ENCODE measurements around the gene ACTL6B.

Gene ACTL6B

DNA sequence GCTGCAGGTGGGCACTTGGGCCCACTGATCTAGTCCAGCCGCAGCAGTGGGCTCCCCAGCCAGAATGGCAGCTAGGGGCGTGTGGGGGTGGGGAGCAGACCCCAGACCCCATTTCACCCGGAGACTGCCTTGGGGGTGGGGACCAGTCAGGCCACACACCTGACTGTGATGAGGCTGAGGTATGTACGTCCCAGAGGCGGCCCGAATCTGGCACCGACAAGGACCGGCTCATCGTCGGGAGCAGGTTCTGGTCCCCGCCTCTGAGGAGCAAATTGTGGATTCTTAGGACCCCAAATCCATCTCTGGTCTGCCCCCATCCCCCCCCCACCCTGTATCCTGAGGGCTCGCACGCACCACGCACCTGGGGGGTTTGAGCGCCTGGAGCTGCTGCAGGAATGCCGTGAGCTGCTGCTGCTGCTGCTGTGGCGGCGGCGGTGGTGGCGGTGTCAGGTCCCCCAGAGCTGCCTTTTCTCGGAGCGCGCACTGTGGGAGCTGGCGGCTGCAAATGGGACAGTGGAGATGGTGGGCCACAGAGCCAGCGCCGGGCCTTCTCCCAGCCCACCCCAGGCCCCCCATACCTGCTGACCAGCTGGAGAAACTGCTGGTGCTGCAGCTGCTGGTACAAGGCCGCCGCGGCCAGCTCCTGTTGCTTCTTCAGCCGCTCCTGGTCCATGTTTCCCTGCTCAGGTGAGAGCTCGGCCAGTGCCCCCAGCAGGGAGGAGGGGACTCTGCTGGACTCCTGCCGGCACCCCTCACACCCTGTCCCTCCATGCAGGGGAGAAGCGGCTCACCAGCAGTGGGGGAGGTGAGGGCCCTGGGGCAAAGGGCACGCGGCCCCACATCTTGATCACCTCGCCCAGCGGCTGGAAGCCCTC is 27.6 kb upstream of the ACTL6B start:
- no peak for DNase-seq

DNA sequence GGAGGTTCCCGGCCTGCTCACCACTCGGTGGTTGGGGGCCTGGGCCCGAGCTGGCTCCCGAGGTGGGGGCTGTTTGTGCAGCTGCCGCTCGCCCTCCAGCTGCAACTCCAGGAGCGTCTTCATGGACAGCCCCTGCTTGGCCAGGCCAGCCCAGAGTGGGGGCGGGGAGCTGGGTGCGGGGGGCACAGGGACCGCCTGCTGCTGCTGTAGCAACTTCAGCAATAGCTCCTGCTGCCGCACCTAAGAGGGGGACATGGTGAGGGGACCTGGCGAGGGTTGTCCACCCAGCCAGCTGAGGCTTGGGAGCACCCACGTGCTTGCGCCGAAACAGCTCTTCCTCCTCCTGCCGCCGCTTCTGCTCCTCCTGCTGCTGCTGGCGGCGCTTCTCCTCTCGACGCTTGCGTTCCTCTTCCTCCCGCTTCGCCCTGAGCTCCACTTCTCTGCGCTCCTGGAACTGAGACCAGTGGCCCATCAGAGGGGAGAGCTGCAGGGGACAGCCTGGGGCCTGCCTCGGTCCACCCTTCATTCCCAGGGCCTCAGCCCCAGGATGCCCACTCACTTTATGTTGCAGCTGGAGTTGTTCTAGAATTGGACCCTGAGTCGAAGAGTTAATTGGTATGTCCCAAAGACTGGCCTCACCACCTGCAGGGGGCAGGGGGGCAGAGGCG is 26.9 kb upstream of the ACTL6B start:
- DNase-seq, result no peak

DNA sequence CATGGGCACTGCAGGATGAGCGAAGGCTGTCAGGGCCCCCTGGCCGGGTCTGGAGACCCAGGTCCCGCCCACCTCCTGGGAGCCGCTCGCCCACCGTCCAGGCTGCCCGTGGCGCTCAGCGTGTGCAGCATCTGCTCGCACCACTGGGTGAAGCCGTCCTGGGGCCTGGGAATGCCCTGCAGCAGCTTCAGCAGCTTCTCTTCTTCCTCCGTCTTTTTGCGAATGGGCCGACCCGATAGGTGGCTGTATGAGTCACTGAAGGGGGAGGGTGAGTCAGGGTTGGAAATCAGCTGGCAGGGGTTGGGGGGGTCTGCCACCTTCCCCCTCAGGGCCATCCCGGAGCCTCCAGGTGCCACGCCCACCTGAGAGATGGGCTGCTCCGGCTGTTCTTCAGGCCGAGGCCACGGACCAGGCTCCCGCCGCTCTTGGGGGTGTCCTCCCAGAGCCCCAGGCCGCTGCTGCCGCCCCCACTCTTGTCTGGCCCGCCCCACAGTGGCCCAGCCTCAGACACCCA is 26.0 kb upstream of the ACTL6B start:
- DNase-seq, result no peak

DNA sequence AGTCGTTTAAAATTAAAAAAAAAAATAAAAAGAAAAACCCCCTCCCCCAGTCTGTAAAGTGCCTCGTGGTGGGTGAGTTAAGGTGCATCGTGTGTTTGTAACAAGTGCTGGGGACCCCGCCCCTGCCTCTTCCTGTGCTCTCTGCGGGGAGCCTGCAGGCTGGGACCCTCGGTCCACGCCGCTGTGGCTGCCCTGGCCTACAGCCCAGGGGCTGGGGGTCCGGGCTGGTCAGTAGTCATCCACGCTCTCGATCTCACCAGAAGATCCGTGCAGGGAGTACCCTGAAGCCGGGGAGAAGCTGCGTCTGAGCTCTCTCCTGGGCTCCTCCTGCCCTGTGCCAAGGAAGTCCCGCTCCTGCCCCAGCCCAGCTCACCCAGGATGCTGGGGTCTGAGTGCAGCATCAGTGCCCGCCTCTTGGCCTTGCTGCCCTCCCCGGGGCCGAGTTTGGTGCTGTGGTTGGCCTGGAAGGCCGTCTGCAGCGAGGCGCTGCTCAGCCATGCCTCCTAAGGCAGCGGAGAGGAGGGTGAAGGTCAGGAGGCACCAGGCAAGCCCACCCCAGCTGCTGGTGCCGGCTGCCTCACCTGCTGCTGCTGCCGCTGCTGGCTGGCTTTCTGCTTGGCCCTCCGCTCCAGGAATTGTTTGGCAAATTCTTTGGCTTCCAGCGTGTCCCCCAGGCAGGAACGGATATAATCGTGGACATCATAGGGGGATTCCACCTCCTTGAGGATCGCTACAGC is 25.4 kb upstream of the ACTL6B start:
- DNase-seq, result no peak

DNA sequence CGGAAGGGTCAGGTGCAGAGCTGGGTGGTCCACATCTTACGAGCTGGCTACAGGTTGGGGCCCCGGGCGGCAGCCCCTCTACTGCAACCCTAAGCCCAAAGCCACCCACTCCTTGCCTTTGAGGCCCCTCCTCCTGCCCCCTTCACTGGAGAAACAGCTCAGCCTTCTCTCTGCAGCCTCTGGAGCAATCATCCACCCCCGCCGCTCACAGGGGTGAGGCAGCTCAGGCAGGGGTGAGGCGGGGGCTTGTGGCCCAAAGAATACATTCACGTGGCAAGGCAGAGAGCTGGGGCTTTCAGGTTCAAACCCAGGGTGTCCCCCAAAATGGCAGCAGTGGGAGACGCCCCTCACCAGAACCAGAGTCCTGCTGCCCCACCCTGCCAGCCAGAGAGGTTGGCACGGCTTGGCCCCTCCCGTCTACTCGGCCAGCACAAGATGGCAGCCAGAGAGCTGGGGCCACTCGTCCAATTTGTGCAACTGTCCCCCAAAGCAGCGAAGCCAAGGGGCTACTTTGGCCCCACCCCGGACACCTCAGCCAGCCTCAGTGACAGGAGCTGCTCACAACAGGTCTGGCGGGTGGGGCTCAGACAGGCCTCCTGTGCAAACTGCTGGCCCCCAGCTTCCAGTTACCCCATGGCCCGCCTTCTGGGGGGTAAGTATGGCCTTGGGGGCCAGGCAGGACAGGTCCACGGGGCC is 24.5 kb upstream of the ACTL6B start:
- no peak for DNase-seq

DNA sequence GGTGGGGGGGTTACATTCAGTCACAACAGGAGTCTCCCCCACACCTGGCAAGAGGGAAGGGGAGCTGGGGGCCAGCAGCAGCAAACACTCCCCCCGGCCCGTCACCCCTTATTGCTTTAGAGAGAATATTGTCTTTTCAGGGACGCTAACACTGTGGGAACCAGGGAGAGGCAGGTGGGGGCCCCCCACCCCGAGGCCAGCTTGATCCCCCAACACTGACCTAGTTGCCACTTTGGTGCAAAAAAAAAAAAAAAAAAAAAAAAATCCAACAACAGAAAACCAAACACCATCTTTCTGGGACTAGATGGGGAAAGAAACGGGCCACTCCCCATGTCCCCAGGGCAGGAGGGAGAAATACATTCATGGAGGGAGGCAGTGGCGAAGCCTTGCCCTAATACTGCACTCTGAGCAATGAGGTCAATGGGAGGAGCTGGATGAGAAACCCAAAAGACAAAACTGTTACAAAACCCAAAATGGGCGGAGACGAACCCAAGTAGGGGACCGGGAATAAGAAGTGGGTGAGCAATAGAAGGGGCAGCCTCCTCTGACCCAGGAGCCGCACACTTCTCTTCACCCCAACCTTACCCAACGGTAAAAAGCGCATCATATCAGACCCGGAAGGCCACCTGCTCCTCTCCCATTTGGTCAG is 23.8 kb upstream of the ACTL6B start:
- DNase-seq, result peak; percentile 47 to 74

DNA sequence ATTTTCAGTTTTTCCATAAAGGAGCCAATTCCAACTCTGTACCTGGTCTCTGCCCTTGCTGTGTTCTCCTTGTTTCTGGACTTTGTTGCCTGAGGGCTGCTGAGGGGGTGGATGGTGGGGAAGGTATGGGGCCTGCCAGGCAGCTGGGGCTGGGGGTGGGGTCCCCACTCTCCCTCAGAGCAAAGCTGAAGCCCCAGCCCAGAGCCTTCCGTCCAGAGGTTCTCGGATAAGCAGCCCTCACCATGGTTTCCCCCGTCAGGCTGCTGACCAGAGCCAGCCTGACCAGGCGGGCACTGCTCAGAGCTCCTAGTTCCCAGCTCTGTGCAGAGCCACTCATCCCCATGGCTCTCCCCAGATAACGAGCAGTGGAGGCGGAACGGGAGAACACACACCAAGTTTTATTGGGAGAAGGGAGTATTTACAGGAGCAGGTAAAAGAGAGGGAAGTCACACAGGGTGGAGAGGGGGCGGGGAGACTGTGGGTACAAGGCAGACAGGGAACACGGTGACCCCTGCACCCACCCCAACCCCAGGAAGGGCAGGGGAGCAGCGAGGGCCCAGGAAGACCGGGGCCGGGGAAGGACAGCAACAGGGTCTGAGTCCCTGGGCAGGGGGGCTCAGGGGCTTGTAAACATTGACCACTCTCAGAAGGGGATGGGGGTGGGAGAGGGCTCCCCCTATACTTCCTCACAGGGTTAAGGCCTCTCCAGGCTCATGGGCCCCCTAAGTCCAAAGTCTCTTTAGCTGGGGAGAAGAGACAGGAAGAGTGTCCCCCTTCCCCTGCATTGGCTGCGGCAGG is 23.1 kb upstream of the ACTL6B start:
- DNase-seq, result no peak

DNA sequence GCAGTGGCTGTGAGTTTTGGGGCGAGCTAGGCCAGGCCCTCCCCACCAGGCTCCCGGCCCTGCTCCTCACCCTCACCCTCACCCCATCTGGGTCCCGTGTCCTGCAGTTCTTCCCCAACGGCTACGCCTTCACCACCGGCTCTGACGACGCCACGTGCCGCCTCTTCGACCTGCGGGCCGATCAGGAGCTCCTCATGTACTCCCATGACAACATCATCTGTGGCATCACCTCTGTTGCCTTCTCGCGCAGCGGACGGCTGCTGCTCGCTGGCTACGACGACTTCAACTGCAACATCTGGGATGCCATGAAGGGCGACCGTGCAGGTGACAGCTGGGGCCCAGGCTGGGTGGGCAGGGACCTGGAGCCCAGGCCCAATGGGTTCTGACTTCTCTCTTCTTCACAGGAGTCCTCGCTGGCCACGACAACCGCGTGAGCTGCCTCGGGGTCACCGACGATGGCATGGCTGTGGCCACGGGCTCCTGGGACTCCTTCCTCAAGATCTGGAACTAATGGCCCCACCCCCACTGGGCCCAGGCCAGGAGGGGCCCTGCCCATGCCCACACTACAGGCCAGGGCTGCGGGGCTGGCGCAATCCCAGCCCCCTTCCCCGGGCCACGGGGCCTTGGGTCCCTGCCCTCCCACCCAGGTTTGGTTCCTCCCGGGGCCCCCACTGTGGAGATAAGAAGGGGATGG is 22.2 kb upstream of the ACTL6B start:
- DNase-seq, result no peak

DNA sequence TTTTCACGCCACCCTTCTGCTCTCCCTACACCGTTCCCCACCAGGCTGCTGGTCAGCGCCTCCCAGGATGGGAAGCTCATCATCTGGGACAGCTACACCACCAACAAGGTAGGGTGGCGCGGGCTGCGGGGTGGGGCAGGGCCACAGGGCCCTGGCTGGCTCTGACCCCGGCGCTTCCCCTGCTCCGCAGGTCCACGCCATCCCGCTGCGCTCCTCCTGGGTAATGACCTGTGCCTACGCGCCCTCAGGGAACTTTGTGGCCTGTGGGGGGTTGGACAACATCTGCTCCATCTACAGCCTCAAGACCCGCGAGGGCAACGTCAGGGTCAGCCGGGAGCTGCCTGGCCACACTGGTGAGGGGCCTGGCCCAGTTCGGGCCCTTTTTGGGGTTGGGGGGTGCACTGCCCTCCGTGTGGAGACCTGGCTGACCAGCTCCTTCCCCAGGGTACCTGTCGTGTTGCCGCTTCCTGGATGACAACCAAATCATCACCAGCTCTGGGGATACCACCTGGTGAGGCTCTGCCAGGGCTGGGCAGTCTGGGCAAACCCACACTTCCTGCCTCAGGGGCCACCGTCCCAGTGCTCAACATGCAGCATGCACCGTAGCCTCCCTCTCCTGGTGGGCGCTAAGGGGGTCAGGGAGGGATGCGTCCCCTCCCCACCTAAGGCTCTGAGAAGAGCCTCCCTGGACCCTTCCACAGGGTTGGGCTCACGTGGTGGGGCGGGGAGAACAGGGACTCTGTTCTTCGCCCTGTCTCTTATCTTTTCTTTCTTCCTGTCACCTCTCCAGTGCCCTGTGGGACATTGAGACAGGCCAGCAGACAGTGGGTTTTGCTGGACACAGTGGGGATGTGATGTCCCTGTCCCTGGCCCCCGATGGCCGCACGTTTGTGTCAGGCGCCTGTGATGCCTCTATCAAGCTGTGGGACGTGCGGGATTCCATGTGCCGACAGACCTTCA is 21.3 kb upstream of the ACTL6B start:
- no peak for DNase-seq

DNA sequence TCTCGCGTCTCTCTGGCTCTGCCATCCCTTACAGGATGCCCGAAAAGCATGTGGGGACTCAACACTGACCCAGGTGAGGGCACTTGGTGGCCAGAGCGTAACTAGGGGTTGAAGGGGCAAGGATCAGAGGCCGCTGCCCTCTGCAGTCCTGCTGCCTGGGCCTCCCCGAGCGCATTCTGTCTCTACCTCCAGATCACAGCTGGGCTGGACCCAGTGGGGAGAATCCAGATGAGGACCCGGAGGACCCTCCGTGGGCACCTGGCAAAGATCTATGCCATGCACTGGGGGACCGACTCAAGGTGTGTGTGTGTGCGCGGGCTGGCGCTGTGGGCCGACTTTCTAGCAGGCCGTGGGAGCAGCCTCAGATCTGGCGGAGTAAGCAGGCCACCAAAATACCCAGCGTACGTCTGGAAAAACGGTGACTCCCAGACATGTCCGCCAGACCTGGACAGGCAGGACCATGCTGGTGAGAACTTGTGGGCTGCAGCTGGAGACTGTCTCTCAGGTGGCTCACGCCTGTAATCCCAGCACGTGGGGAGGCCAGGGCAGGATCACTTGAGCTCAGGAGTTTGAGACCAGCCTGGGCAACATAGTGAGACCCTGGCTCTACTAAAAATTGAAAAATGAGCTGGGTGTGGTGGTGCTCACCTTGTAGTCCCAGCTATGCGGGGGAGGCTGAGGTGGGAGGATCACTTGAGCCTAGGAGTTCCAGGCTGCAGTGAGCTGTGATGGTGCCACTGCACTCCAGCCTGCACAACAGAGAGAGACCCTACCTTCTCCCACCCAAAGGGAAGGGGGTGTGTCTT is 20.5 kb upstream of the ACTL6B start:
- DNase-seq, result no peak

DNA sequence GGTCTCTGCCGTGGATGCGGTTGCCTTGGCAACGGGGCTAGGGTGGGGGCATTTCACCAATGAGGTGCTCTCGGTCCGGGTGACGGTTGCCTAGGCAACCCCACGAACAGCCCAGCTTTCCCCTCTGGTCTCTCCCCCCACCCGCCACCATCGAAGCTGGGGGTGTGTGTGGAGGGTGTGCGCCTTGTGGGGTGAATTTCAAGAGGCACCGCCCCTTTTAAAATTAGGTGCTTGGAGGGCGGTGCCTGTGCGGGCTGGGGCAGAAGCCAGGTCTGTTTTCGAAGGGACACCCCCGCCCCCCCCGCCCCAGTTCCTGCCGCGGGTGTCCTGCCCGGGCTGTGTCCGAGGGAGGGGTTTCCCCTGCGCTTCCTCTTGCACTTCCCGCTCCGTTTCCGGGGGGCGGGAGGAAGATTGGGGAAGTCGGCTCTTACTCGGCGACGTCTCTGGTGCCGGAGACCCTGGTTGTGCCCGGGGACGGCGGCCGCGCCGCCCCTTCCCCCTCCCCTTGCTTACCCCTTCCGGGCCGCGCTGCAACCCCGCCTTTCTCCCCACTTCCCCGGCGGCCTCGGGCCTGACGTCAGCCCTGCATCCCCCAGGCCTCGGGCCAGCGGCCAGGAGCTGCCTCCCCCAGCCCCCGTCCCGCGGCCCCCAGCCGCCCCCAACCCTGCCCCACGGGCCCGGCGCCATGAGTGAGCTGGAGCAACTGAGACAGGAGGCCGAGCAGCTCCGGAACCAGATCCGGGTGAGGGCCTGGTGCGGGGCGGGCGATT is 19.5 kb upstream of the ACTL6B start:
- peak; percentile 78 to 79 for DNase-seq

DNA sequence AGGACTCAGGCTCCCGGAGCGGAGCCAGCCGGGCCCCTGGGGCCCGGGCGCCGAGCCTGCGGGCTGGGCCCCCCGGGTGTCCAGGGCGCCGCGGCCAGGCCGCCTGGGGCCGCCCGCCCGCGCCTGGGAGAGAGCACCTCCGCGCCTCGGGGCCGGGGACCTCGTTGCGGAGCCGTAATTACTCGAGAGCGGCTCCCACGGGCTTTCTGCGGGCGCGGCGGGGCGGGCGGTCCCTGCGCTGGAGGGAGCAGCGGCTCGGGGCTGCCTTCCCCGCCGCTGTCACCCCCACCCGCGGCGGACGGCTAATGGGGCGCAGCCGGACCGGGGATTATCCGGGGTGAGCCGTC is 18.8 kb upstream of the ACTL6B start:
- DNase-seq, result no peak

DNA sequence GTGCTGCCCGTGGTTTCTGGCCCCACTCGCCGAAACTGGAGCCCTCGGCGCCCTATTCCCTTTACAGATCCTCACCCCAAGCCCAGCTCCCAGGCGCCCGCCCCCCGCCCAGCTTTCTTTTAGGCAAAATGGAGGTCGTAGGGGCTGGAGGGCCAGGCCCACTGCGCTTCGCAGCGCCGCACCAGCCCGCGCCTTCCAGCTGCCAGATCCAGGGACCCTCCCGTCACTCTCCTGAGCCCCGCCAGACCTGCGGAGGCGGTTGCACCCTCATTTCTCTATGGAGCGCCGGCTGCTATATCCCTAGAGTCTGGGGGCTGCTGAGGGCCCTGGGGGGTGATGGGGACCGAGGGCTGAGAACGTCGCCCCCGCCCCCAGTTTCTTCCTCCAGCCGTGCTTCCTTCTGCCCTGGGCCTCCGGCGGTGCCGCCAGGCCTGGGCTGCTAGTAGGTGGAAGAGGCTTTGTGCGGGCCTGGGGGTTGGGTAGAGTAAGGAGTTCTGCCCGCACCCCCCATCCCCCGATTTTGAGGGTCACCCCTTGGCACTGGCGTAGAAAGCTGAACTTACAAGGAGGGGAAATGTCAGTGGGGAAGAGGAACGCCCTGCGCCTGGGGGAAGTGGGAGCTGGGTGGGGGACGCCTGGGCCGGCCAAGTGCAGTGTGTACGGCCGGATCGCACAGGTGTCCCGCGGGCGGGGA is 18.3 kb upstream of the ACTL6B start:
- DNase-seq, result peak; percentile 32 to 58

DNA sequence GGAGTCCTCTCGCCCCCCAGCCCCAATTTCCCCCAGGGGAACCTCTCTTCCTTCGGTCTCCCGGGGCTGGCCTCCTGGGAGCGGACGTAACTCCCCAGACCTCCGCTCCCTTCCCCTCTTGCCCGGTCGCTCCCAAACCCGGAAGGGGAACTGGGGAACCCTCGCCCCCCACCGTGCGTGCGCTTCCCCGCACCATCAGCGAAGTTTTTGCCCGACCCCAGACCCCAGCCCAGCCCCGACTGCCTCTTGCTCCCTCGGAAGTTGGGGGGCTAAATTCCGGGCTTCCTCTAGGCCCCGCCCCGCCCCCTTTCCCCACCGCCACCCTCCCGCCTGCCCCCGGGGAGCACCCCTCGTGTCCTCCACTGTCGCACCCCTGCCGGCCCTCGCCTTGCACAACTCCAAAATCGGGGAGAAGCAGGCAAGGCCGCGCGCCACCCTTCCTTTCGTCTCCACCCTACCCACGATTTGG is 17.7 kb upstream of the ACTL6B start:
- peak; percentile 53 to 60 for DNase-seq

DNA sequence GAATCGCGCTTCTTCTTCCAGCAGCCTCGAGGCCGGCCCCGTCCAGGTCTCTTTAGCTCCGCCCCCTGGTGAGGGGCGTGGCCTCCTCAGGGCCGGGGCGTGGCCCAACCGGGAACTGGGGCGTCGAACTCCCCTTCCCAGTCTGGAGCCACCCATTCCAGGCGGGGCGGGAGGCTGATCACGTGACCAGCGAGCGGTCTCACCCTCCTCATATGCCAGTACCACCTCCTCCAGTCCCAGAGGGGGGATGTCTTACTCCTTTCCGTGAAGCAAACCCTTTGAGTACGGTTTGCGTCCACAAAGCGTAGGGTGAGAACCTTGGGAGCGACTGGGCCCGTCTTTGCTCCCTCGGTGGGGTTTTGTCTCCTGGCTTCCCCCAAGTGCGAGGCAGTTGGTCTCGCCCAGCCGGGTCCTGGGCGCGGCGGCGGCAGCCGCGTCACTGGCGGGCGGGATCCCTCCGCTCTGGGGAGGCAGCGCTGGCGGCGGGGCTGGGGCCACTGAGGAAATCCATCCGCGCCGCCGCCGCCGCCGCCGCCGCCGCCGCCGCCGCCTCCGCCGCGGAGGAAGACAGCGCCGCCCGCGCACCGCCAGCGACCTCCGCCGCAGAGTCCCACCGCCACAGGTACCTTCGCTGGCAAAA is 17.2 kb upstream of the ACTL6B start, which contains the start of gene GNB2:
Gene GNB2, plus strand, starts transcription at position 439 of the 640 bp plus-strand sequence. CDS start 2,526 bp downstream, outside the sequence.
- DNase-seq, result peak; percentile 99

Data from inflammatory macrophage (primary cell).